Left cardiac atrium (tissue), 4 donors: Measurements from ENCODE around the gene RAMP3. TPM values are rescaled to one million over a fixed set of nuclear protein-coding genes. Genes with fewer than 3 reads are reported as not detected.

Experiments used
- ATAC-seq, 2 donors: fragments of 200-7000 bp; cut with Tn5 transposase; one replicate each; pipeline ENCODE4 v1.9.1; 2020; ENCODE audit warnings: mild to moderate bottlenecking in 2 of 2, moderate library complexity in 2 of 2
- DNase-seq: peaks from one replicate; pipeline ENCODE4 v3.0.0-alpha.2; 2020
- intact Hi-C, 2 donors: fragments of 100-400 bp; cut with DNase I; formaldehyde crosslinking; loops; one replicate each; pipeline versions ENCODE4 v1.14.1 to v1.15.1; 2022 to 2023
- total RNA-seq, 2 donors: library from RNA; stranded (reverse); fragmentation: NEBNext Ultra II Directional; extraction: Animal tissue kit (Norgen Biotek cat#: 25700); gene quantifications; one replicate each; pipeline ENCODE4 v1.2.1, GENCODE V29; 2021
- donor health status: DM: no; HTN: yes; CAD: no.
- donor health status: DM: no; HTN: yes; CAD: no; lungs with severe emphysema.
- donor health status: DM: yes; HTN: yes; CAD: no.
- donor health status: Dilated cardiomyopathy.

RAMP3 gene
- total RNA-seq, 2 donors from 2014 or later, result 40.8 to 55.0 TPM

- intact Hi-C loops, result no loop called here
- no peak for ATAC-seq
- DNase-seq, result no peak
Measured at GRCh38 chr7:45225948-45226335, 68.4 kb downstream of the RAMP3 start.

GRCh38 chr7:45229156-45229920 lies 71.7 kb downstream of the RAMP3 start:
- intact Hi-C loops, result no loop called here
- ATAC-seq (no peak), DNase-seq (no peak)

- DNase-seq, result no peak
- intact Hi-C loops, result no loop called here
- no peak for ATAC-seq
Measured at GRCh38 chr7:45230083-45230482, 72.5 kb downstream of the RAMP3 start.

- ATAC-seq (no peak), DNase-seq (no peak)
- intact Hi-C loops, result no loop called here
Measured at GRCh38 chr7:45230611-45231165, 73.1 kb downstream of the RAMP3 start.

GRCh38 chr7:45233249-45233775 lies 75.7 kb downstream of the RAMP3 start:
- DNase-seq, result no peak
- ATAC-seq, result no peak
- intact Hi-C loops, result no loop called here

Other genes with a start within 250 kb of the RAMP3 start
- gene MYO1G, start 178.8 kb upstream of the RAMP3 start, total RNA-seq, result 1 to 10 TPM; 3.1 to 3.5 TPM
- gene CCM2, start 157.6 kb upstream of the RAMP3 start, total RNA-seq, result 10 to 100 TPM; 33.5 to 36.5 TPM
- gene NACAD, start 68.8 kb upstream of the RAMP3 start, total RNA-seq, result 1 to 10 TPM; 3.9 to 5.5 TPM
- 10 to 100 TPM; 59.0 to 66.9 TPM for gene TBRG4, start 46.1 kb upstream of the RAMP3 start, total RNA-seq